Measurements from ENCODE around the gene DENR.

DNA sequence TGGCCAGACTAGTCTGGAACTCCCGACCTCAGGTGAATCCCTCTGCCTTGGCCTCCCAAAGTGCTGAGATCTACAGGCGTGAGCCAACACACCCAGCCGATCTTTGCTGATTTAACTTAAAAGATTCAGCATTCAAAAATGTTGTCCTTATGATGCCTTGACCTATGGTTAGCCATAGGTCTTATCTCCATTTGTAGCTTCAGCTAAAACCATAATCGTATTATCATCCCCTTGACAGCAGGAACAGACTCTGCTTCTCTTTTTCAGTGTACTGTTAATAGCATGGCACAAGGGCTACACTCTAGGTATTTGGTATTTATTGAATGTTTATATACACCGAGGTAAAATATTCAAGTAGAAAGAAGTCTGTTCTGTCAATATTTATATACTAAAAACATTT, 37.0 kb downstream of the DENR start:
- TF ChIP-seq, protein P1, sequence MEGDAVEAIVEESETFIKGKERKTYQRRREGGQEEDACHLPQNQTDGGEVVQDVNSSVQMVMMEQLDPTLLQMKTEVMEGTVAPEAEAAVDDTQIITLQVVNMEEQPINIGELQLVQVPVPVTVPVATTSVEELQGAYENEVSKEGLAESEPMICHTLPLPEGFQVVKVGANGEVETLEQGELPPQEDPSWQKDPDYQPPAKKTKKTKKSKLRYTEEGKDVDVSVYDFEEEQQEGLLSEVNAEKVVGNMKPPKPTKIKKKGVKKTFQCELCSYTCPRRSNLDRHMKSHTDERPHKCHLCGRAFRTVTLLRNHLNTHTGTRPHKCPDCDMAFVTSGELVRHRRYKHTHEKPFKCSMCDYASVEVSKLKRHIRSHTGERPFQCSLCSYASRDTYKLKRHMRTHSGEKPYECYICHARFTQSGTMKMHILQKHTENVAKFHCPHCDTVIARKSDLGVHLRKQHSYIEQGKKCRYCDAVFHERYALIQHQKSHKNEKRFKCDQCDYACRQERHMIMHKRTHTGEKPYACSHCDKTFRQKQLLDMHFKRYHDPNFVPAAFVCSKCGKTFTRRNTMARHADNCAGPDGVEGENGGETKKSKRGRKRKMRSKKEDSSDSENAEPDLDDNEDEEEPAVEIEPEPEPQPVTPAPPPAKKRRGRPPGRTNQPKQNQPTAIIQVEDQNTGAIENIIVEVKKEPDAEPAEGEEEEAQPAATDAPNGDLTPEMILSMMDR (IDR thresholded peaks at IDR 0.05), result no peak
- TF ChIP-seq POLR2A (IDR thresholded peaks at IDR 0.05), result no peak
